CD4-positive, alpha-beta T cell treated with Interleukin-6 for 4 hours (primary cell): ENCODE data around the gene COL4A2.

Experiments used
- DNase-seq: peaks from one replicate; pipeline ENCODE4 v3.0.0-alpha.2; 2020; ENCODE audit warnings: mixed read lengths

COL4A2 gene

GRCh38 chr13:110423689-110424302, 116.7 kb downstream of the COL4A2 start:
- no peak for DNase-seq

- no peak for DNase-seq
These were observed 117.7 kb downstream of the COL4A2 start for GRCh38 chr13:110424569-110425443.

- DNase-seq = no peak
These were observed 118.3 kb downstream of the COL4A2 start for GRCh38 chr13:110425444-110425780.

GRCh38 chr13:110426735-110427134, 119.7 kb downstream of the COL4A2 start:
- DNase-seq = no peak

- no peak for DNase-seq
These were observed 121.2 kb downstream of the COL4A2 start for GRCh38 chr13:110428313-110428712.

- no peak for DNase-seq
These were observed 123.6 kb downstream of the COL4A2 start for GRCh38 chr13:110430391-110431336.

- DNase-seq = no peak
These were observed 124.6 kb downstream of the COL4A2 start for GRCh38 chr13:110431425-110432294.

- no peak for DNase-seq
These were observed 125.4 kb downstream of the COL4A2 start for GRCh38 chr13:110432522-110432921.

GRCh38 chr13:110433014-110433413, 125.9 kb downstream of the COL4A2 start:
- no peak for DNase-seq

GRCh38 chr13:110434629-110435028, 127.5 kb downstream of the COL4A2 start:
- DNase-seq = no peak

GRCh38 chr13:110435331-110435730, 128.2 kb downstream of the COL4A2 start:
- DNase-seq = no peak

GRCh38 chr13:110436276-110436675, 129.2 kb downstream of the COL4A2 start:
- no peak for DNase-seq

- no peak for DNase-seq
These were observed 129.8 kb downstream of the COL4A2 start for GRCh38 chr13:110436786-110437370.

GRCh38 chr13:110438211-110438610, 131.1 kb downstream of the COL4A2 start:
- DNase-seq = no peak

- DNase-seq = no peak
These were observed 131.7 kb downstream of the COL4A2 start for GRCh38 chr13:110438776-110439175.

GRCh38 chr13:110440946-110441731, 134.1 kb downstream of the COL4A2 start:
- no peak for DNase-seq

- DNase-seq = no peak
These were observed 136.0 kb downstream of the COL4A2 start for GRCh38 chr13:110442930-110443621.

GRCh38 chr13:110443622-110444225, 136.6 kb downstream of the COL4A2 start:
- DNase-seq = no peak

GRCh38 chr13:110444226-110444653, 137.2 kb downstream of the COL4A2 start:
- no peak for DNase-seq

- no peak for DNase-seq
These were observed 138.1 kb downstream of the COL4A2 start for GRCh38 chr13:110445183-110445582.
